Neuronal stem cell (in vitro differentiated cells): Measurements from ENCODE around the gene CDC42EP3.

ENCODE experiments used
- DNase-seq: peaks from one replicate; pipeline ENCODE4 v3.0.0-alpha.2; 2013; ENCODE audit warnings: low spot score
- H2AFZ ChIP-seq: one replicate; pipeline ENCODE4 v1.6.1; 2013; ENCODE audit warnings: mild to moderate bottlenecking, low read length, inconsistent platforms
- H2AK5ac ChIP-seq: 2 replicates; pipeline ENCODE4 v1.6.1; 2013; ENCODE audit warnings: low read depth, mild to moderate bottlenecking, inconsistent platforms, low read length, moderate library complexity, mixed read lengths
- H2BK120ac ChIP-seq: 2 replicates; pipeline ENCODE4 v1.6.1; 2013; ENCODE audit warnings: low read depth, mild to moderate bottlenecking, inconsistent platforms, low read length, moderate library complexity, mixed read lengths
- H2BK12ac ChIP-seq: one replicate; pipeline ENCODE4 v1.6.1; 2013; ENCODE audit warnings: low read length, inconsistent platforms
- H2BK15ac ChIP-seq: 2 replicates; pipeline ENCODE4 v1.6.1; 2013; ENCODE audit warnings: mild to moderate bottlenecking, low read length, inconsistent platforms, mixed read lengths
- H2BK5ac ChIP-seq: one replicate; pipeline ENCODE4 v1.6.1; 2013; ENCODE audit warnings: inconsistent platforms, mild to moderate bottlenecking, low read length, moderate library complexity
- H3K14ac ChIP-seq: one replicate; pipeline ENCODE4 v1.6.1; 2013; ENCODE audit warnings: low read length, inconsistent platforms
- H3K18ac ChIP-seq: 2 replicates; pipeline ENCODE4 v1.6.1; 2013; ENCODE audit warnings: low read length, inconsistent platforms
- H3K23ac ChIP-seq: 2 replicates; pipeline ENCODE4 v1.6.1; 2013; ENCODE audit warnings: low read depth, mild to moderate bottlenecking, mixed read lengths, low read length, inconsistent platforms; ENCODE audit not compliant: poor library complexity
- H3K27ac ChIP-seq: replicated peaks from 3 replicates; pipeline ENCODE4 v1.5.1; 2013; ENCODE audit warnings: low read length, inconsistent platforms
- H3K27me3 ChIP-seq, 3 experiments: 2 replicates each; pipeline ENCODE4 v1.6.1; 2013; ENCODE audit warnings: low read length in 3 of 3, mild to moderate bottlenecking in 2 of 3, inconsistent platforms in 1 of 3, low read depth in 1 of 3, mixed read lengths in 1 of 3, moderate library complexity in 1 of 3; ENCODE audit not compliant: control insufficient read depth in 3 of 3, insufficient read depth in 3 of 3
- H3K36me3 ChIP-seq, 2 donors: replicated peaks in 1 of 2; 2 replicates each; pipeline ENCODE4 v1.6.1; 2013; ENCODE audit warnings: low read length in 2 of 2; ENCODE audit not compliant: control insufficient read depth in 2 of 2, insufficient read depth in 2 of 2
- H3K4ac ChIP-seq: 2 replicates; pipeline ENCODE4 v1.6.1; 2013; ENCODE audit warnings: inconsistent platforms, mild to moderate bottlenecking, low read length, moderate library complexity
- H3K4me1 ChIP-seq, 2 donors: 1 replicate in 1 of 2; 2 replicates in 1 of 2; pipeline ENCODE4 v1.6.1; 2013; ENCODE audit warnings: low read length in 2 of 2, low read depth in 1 of 2; ENCODE audit not compliant: control insufficient read depth in 2 of 2, insufficient read depth in 1 of 2
- H3K4me2 ChIP-seq: one replicate; pipeline ENCODE4 v1.6.1; 2013; ENCODE audit warnings: mild to moderate bottlenecking, low read length, inconsistent platforms; ENCODE audit not compliant: insufficient read depth, poor library complexity, severe bottlenecking
- H3K4me3 ChIP-seq, 2 donors: 2 replicates each; pipeline ENCODE4 v1.5.1; 2013; ENCODE audit warnings: low read length in 2 of 2, mild to moderate bottlenecking in 2 of 2, inconsistent platforms in 1 of 2, moderate library complexity in 1 of 2
- H3K79me1 ChIP-seq: one replicate; pipeline ENCODE4 v1.6.1; 2013; ENCODE audit warnings: low read depth, mild to moderate bottlenecking, inconsistent platforms, low read length, moderate library complexity
- H3K9ac ChIP-seq: one replicate; pipeline ENCODE4 v1.6.1; 2013; ENCODE audit warnings: mild to moderate bottlenecking, low read depth, low read length, inconsistent platforms; ENCODE audit not compliant: poor library complexity
- H3K9me3 ChIP-seq, 2 donors: replicated peaks in 1 of 2; 2 replicates each; pipeline versions ENCODE3 to v1.6.1; 2013; ENCODE audit warnings: low read length in 2 of 2, mild to moderate bottlenecking in 2 of 2, inconsistent platforms in 1 of 2, low read depth in 1 of 2, mixed read lengths in 1 of 2, moderate library complexity in 1 of 2; ENCODE audit not compliant: control insufficient read depth in 2 of 2, insufficient read depth in 1 of 2
- H4K8ac ChIP-seq: one replicate; pipeline ENCODE4 v1.6.1; 2013; ENCODE audit warnings: low read depth, mild to moderate bottlenecking, inconsistent platforms, low read length, moderate library complexity
- H4K91ac ChIP-seq: one replicate; pipeline ENCODE4 v1.6.1; 2013; ENCODE audit warnings: low read length, low read depth, mild to moderate bottlenecking, inconsistent platforms; ENCODE audit not compliant: poor library complexity
- WGBS, 2 donors: extraction: QIAGEN DNeasy Blood & Tissue Kit; methylation state at CpG; one replicate each; pipeline ENCODE4 v1.1.7; 2013; ENCODE audit warnings: missing lambda C conversion rate in 2 of 2, mixed read lengths in 1 of 2; ENCODE audit not compliant: insufficient read length in 2 of 2, insufficient replicate concordance in 1 of 2; ENCODE audit errors: extremely low coverage in 2 of 2; 5-methylcytosine and 5-hydroxymethylcytosine counted together

Gene CDC42EP3

DNA sequence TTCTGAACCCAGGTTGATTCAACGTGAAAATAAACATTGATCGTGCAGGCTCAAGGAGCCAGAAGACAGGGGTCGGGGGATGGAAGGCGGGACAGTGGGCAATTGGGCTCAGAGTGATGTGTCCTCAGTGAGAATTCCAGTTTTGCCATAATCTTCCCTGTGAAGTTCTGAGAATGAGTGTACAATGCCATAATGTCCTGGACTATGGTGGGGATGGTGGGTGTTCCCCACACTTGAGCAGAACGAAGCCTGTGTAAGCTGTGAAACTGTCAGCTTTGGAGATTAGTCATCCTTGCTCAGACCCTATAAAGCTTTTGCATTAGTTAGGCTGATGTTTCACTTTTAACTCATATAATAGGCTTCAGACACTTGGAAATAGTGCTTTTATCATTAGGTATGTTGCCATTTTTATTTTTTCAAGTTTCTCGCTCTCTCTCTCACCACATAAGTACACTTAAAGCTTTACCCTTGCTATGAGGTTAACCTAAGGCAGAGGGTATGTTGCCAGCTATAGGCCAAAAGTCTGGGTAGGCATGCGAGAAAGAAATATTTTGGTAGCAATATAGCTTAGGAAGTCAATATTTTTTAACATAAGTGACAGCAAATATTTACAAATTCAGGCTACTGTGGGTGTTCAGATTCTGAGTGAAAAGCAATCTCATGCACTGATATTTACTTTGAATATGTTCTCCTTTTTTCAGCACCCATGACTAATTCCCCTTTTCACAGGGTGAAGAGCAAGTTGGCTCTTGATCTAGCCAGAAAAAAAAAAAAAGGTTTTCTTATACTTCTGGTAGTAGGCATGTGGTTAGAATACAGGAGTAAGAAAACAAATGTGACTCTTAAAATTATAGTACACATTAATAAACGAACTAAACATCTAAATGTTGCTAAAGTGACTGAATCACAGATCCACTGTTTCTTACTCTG is 47.2 kb downstream of the CDC42EP3 start:
- no peak overlapping the region for H3K4me3 ChIP-seq
- H3K36me3 ChIP-seq: no peaks in the 10 kb centered on the region
- H3K23ac ChIP-seq: no peak overlapping the region
- H3K4me1 ChIP-seq: no peaks in the 10 kb centered on the region
- H2BK120ac ChIP-seq: no peak overlapping the region
- no peak overlapping the region for H3K9ac ChIP-seq
- H2BK15ac ChIP-seq: no peak overlapping the region
- no CpG with 5 or more reads among the region's 8 CpGs for WGBS, 2 donors
- DNase-seq: no peak
- no peak overlapping the region for H3K27ac ChIP-seq
- no peak overlapping the region for H2BK5ac ChIP-seq
- H2BK12ac ChIP-seq: no peak overlapping the region
- H3K79me1 ChIP-seq: no peaks in the 10 kb centered on the region
- no peak overlapping the region for H4K91ac ChIP-seq
- H3K27me3 ChIP-seq: no peaks in the 10 kb centered on the region
- no peak overlapping the region for H3K4me2 ChIP-seq
- H3K18ac ChIP-seq: no peak overlapping the region
- no peak overlapping the region for H2AFZ ChIP-seq
- no peak overlapping the region for H4K8ac ChIP-seq
- H3K4ac ChIP-seq: no peak overlapping the region
- H2AK5ac ChIP-seq: no peak overlapping the region
- H3K9me3 ChIP-seq: peaks cover 0 to 4% of the 10 kb centered on the region in 2 donors
- no peak overlapping the region for H3K14ac ChIP-seq

DNA sequence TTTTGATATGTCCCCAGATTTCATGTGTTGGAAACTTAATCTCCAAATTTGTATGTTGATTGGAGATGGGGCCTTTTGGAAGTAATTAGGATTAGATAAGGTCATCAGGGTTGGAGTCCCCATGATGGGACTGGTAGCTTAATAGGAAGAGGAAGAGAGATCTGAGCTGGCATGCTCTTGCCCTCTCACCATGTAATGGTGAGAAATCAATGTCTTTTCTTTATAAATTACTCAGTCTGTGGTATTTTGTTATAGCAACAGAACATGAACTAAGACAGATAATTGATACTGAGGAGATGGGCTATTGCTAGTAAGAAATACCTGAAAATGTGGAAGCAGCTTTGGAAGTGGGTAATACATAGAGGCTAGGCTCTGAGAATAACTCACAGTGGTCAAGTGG is 48.0 kb downstream of the CDC42EP3 start:
- no peak overlapping the region for H2BK120ac ChIP-seq
- H3K14ac ChIP-seq: no peak overlapping the region
- no peaks in the 10 kb centered on the region for H3K79me1 ChIP-seq
- no peak overlapping the region for H3K4me2 ChIP-seq
- H4K8ac ChIP-seq: no peak overlapping the region
- H3K18ac ChIP-seq: no peak overlapping the region
- H2AK5ac ChIP-seq: no peak overlapping the region
- H2AFZ ChIP-seq: no peak overlapping the region
- no peaks in the 10 kb centered on the region for H3K36me3 ChIP-seq
- no peak overlapping the region for H2BK5ac ChIP-seq
- peaks cover 0 to 4% of the 10 kb centered on the region in 2 donors for H3K9me3 ChIP-seq
- no peak overlapping the region for H2BK12ac ChIP-seq
- H3K4me3 ChIP-seq: no peak overlapping the region
- H3K4me1 ChIP-seq: no peaks in the 10 kb centered on the region
- no peaks in the 10 kb centered on the region for H3K27me3 ChIP-seq
- H3K9ac ChIP-seq: no peak overlapping the region
- H2BK15ac ChIP-seq: no peak overlapping the region
- no peak overlapping the region for H3K4ac ChIP-seq
- DNase-seq: no peak
- no peak overlapping the region for H3K27ac ChIP-seq
- no peak overlapping the region for H4K91ac ChIP-seq
- H3K23ac ChIP-seq: no peak overlapping the region

DNA sequence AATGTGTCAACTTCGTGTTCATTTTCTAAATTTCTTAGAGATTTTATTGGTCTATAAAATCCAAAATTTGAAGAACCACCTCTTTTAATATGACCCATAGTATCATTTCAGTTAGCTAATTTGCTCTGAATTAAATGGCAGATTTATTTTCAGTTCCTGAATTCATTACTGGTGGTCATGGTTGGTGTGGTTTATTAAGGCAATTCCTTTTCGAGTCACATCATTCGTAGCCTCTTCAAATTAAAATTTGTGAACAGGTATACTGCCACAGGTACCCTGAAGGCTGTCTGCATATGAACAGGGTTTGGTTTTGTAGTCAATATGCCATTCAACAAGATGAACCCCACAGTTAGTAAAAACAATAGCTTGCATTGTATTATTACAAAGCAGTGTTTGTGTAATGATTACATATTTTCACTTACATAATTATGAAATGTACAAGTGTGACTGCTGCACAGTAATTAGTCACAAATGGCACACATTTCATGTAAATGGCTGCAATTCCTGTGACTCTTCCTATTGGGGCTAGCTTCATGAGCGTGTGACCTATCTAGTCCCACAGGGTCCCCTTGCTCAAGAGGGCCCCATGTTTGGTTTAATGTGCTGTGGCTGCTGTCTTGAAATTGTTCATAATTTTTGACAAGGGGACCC is 48.9 kb downstream of the CDC42EP3 start:
- no peak overlapping the region for H2BK120ac ChIP-seq
- no peak overlapping the region for H3K4me2 ChIP-seq
- H3K23ac ChIP-seq: no peak overlapping the region
- no peak overlapping the region for H3K9ac ChIP-seq
- no peaks in the 10 kb centered on the region for H3K36me3 ChIP-seq
- DNase-seq: no peak
- no peak overlapping the region for H3K4me3 ChIP-seq
- WGBS, 2 donors: no CpG with 5 or more reads among the region's 4 CpGs
- no peak overlapping the region for H2BK12ac ChIP-seq
- H2AK5ac ChIP-seq: no peak overlapping the region
- H3K79me1 ChIP-seq: no peaks in the 10 kb centered on the region
- no peak overlapping the region for H2BK15ac ChIP-seq
- no peaks in the 10 kb centered on the region for H3K4me1 ChIP-seq
- H3K14ac ChIP-seq: no peak overlapping the region
- H3K4ac ChIP-seq: no peak overlapping the region
- no peak overlapping the region for H3K27ac ChIP-seq
- H4K91ac ChIP-seq: no peak overlapping the region
- H3K9me3 ChIP-seq: peaks cover 0 to 4% of the 10 kb centered on the region in 2 donors
- H3K18ac ChIP-seq: no peak overlapping the region
- no peak overlapping the region for H2AFZ ChIP-seq
- no peak overlapping the region for H2BK5ac ChIP-seq
- no peaks in the 10 kb centered on the region for H3K27me3 ChIP-seq
- no peak overlapping the region for H4K8ac ChIP-seq

DNA sequence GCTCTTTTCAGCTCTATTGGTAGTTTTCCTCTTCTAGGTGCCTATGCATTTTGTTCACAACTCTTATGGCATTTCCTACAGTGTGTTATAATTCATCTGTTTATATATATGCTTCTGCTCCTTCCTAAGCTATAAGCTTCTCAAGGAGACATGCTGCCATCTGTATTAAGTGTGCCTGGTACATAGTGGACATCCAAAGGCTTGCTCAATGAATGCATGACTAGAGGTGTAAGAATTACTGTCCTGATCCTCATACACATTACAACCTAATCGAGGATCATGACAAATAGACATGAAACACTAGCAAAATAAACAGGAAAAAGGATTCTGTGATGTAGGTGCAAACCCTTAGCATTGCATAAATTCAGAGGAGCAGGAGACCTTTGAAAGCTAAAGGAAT is 50.2 kb downstream of the CDC42EP3 start:
- Histone ChIP-seq H4K91ac (no peak overlapping the region), H2BK120ac (no peak overlapping the region), H3K27ac (no peak overlapping the region), H3K23ac (no peak overlapping the region), H2AK5ac (no peak overlapping the region), H2BK5ac (no peak overlapping the region), H3K14ac (no peak overlapping the region), H3K27me3 (no peaks in the 10 kb centered on the region), H3K4ac (no peak overlapping the region), H4K8ac (no peak overlapping the region), H2BK12ac (no peak overlapping the region), H3K9ac (no peak overlapping the region), H2AFZ (no peak overlapping the region), H3K36me3 (no peaks in the 10 kb centered on the region), H3K79me1 (no peaks in the 10 kb centered on the region), H3K4me3 (no peak overlapping the region), H3K9me3 (peaks cover 0 to 4% of the 10 kb centered on the region in 2 donors), H2BK15ac (no peak overlapping the region), H3K18ac (no peak overlapping the region), H3K4me2 (no peak overlapping the region), H3K4me1 (peaks cover 0 to 1% of the 10 kb centered on the region in 2 donors)
- no peak for DNase-seq
- no CpG with 5 or more reads among the region's 1 CpG for WGBS, 2 donors
